Measurements from ENCODE around the gene LRP5.
"Not testable (repeated sequence)": the region's sequence is repeated elsewhere in the genome, so short reads cannot be mapped to it uniquely, and the experiment has no call there.

Gene LRP5

DNA sequence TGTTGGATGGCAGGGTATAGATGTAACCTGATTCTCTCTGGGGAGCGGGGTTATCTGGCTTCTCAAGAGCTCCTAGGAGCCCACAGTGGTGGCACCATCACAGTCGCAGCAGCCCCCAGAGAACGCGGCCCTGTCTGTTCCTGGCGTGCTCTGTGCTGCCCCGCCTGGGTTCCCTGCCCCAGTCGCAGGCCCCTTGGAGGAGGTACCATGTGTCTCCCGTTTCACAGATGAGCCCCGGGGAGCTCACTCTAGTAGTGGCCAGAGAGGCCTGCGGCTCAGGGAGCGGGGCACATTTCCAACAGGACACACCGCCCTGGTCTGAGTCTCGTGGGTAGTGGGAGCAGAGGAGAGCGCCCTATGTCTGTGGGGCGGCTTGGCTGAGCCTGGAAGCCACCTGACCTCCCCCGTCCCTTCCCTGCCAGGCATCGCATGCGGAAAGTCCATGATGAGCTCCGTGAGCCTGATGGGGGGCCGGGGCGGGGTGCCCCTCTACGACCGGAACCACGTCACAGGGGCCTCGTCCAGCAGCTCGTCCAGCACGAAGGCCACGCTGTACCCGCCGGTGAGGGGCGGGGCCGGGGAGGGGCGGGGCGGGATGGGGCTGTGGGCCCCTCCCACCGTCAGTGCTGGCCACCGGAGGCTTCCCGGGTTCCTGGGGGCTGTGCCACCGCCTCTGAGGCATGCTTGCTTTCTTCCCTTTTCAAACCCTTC is 127.1 kb downstream of the LRP5 start:
- DNase-seq, result no peak

- DNase-seq, result no peak
Measured at GRCh38 chr11:68440224-68440623, 127.8 kb downstream of the LRP5 start.

- no peak for DNase-seq
Measured at GRCh38 chr11:68441466-68442230, 129.3 kb downstream of the LRP5 start.

- no peak for DNase-seq
Measured at GRCh38 chr11:68442433-68442832, 130.0 kb downstream of the LRP5 start.

GRCh38 chr11:68444566-68444965 is 132.2 kb downstream of the LRP5 start:
- peak in 6 of 56 donors; percentile 8 to 31 (median 14) for DNase-seq

DNA sequence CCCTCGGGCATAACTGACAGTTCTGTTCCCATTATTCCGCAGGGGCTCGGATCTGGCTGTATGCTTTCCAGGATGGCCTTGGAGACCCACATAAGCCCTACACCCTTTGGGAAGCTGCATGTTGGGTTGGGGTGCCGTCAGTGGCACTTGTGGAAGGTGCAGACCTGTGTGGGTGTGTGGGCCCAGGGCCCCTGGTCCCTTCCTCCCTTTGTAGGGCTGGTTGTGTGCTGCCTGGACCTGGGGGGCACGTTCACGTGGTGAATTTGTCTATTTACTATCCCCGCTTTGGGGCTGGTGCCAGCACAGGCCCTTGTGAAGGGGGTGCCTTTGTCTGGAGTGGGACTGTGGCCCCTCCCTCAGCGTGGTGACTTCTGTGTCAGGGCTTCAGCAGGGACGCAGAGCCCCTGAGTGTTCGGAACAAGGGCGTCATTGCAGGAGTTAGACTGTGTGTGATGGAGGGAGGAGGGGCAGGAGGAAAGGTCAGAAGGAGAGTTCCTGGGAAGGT is 133.2 kb downstream of the LRP5 start:
- DNase-seq, result no peak

- no peak for DNase-seq
Measured at GRCh38 chr11:68446046-68446725, 133.8 kb downstream of the LRP5 start.

GRCh38 chr11:68447015-68447801 is 134.8 kb downstream of the LRP5 start:
- peak in 49 of 56 donors; percentile 9 to 83 (median 57) for DNase-seq

GRCh38 chr11:68447914-68448313 is 135.5 kb downstream of the LRP5 start:
- not testable (repeated sequence) for DNase-seq

DNA sequence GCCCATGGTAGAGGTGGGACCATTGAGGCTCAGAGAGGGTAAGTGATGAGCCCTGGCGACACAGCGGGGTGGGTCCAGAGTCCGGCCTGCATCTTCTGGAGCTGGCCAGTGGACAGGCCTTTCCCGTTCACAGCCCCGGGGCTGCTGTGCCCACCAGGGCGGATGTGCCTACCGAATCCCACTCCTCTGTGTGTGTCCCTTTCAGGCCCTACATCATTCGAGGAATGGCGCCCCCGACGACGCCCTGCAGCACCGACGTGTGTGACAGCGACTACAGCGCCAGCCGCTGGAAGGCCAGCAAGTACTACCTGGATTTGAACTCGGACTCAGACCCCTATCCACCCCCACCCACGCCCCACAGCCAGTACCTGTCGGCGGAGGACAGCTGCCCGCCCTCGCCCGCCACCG is 136.2 kb downstream of the LRP5 start:
- DNase-seq, result no peak

DNA sequence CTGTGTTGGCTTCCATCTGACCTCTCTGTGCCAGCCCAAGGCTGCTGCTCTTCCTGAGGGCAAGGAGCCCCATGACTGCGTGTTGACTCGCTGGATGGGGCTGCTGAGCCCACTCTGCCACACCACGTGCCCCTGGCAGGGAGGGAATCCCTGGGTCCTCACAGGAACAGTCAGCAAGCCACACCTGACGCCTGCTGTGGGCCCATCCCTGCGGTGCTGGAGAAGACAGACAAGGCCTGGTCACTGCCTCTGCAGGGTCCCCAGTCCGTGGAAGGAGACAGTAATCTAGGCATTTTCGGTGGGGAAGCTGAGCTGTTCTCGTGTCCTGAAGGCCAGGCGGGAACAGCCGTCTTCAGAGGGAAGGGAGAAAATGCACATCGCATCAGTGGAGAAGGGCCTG is 137.6 kb downstream of the LRP5 start:
- no peak for DNase-seq

DNA sequence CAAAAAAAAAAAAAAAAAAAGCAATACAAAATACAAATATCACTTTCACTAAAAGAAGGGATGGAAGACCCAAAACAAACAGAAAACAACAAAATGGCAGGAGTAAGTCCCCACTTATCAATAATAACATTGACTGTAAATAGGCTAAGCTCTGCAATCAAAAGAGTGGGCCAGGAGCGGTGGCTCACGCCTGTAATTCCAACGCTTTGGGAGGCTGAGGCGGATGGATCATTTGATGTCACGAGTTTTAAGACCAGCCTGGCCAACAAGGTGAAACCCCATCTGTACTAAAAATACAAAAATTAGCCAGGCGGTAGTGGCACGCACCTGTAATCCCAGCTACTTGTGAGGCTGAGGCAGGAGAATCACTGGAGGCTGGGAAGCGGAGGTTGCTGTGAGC is 138.3 kb downstream of the LRP5 start:
- DNase-seq, result no peak

DNA sequence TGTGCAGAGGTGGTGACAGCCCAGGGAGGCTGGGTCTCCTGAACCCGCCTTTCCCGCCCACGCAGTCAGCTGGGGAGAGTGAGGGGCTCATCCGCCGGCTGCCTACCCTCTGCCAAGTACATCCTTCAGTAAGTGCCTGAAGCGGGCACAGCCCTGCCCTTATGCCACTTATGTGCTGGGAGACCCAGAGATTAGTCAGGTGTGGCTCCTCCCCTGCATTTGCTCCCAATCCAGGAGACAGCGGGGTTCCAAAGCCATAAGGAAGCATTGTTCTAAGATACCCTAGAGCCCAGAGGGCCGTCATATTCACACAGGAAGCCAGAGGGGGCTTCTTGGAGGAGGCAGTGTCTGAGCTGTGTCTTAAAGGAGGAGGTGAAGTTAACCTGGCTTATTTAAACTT is 142.4 kb downstream of the LRP5 start:
- no peak for DNase-seq

GRCh38 chr11:68455485-68455884 is 143.1 kb downstream of the LRP5 start:
- DNase-seq, result no peak

DNA sequence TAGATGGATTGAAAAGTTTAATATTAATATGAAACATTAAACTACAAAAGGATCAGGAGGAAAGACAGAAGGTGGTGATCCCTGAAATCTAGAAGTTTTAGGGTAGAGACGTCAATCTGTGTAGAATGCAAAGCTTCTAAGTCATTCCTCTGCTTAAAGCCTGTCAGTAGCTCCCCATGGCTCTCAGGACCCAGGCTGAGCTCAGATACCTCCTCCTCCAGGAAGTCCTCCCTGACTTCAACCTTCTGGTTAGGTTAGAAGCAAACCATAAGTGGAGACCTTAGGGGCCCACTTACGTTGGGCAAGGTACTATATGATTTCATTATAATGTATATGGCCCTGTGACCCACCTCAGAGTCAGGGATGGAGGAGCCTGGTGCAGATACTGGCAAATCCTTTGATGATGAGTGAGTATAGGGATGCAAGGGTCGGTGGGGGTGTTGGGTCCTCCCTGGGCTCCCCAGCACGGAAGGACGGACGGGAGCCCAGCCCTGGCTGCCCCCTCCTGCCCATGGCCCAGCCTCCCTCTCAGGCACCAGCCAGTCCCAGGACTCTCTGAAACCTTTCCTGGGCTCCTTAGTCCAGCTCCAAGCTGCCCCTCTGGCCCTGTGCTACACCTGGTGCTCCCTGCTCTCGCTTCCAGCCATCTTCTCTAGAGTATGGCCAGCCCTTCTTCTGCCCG is 145.0 kb downstream of the LRP5 start:
- no peak for DNase-seq

DNA sequence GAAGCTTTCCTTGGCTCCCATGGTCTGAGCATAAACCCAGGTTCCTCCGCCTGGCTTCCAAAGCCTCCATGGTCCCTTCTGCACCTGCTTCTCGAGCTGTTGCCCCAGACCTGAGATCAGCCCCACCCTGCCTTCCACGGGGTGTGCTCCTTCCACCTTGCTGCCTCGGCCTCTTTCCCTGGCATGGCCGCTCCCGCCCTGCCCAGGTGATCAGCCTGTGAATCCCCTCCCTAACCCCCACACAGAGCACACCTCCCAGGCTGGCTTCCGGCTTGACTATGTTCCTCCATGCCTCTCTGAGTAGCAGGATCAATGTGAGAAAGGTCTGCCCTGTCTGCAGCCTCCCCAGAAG is 145.5 kb downstream of the LRP5 start:
- DNase-seq, result no peak

DNA sequence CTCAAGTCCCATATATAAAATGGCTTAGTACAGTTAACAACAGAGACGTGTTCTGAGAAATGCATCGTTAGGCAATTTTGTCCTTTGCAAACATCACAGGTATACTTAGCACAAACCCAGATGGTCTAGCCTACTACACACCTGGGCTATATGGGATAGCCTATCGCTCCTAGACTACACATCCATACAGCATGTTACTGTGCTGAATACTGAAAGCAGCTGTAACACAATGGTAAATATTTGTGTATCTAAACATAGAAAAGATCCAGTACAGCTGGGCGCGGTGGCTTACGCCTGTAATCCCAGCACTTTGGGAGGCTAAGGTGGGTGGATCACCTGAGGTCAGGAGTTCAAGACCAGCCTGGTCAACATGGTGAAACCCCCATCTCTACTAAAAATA is 145.9 kb downstream of the LRP5 start:
- DNase-seq, result not testable (repeated sequence)

DNA sequence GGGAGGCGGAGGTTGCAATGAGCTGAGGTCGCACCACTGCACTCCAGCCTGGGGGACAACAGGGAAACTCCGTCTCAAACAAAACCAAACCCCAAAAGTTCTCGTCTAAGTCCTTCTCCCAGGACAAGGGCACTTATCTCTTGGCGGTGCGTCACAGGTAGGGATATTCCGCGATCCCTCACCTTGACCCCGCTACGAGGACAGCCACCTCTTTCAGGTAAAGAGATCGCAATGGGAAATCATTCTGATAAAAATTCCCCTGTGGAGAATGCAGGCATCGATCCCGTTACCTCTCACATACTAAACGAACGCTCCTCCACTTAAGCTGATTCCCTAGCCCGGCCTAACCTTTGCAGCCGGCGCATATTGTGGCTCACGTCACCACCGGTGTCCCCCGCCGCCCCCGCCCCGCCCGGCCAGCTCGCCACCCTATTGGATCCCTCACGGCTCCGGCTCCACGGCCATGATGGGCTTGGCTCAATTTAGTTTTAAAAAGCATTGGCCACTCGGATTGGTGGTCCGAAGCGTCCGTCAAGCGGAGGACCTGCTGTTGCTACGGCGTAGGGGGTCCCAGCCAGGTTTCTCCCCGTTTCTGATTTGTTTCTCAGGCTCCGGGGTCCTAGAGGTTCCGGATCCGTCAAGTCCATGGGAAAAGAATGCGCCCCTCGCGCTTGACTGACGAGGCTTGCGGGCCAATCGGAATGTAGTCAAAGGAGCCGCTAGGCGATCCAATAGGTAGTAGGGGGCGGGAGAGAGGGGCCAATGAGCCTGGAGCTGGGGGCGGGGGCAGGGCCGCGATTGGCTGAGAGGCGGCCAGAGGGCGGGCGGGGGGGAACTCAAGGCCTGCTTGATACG is 147.7 kb downstream of the LRP5 start:
- peak; percentile 89 to 100 (median 98) for DNase-seq

DNA sequence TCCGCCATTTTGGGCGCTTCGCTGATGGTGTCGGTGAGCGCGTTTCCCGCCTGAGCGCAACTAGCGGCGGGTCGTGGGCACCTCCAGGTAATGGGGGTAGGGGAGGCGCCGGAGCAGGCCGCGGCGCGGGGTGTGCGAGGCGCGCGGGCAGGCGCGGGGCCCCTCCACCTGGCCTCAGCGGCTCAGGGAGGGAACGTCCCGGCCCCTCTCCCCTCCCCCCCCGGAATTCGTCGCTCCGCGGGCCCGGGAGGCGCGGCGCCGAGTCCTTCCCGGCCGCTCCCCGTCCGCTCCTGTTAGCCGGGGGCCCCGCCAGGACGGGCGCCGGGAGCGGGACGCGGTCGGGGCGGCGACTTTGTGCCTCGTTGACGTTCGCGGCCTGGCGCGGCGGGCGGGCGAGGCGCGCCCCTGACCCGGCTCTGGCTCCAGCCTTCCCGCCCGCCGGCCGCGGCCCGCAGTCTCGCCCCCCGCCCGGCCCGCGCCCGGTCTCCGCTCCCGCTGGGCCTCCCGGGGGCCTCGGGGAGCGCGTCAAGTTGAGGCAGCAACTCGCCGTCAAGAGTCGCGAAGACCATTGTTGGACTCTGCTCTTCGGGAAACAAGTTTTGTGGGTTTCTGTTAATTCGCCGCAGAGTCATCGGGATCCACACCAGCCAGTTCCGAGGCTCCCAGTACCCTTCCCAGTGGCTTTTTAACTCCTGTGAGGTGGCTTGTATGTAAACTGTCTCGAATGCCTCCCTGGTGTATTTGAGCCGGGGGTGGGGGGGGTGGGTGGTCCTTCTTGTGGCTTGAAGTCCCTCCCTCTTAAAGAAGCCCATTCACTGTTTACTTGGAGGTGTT is 148.6 kb downstream of the LRP5 start, which contains the start of gene PPP6R3:
Gene PPP6R3 (plus strand): TSS at position 12 of the 834 bp plus-strand sequence. CDS start 76,913 bp downstream, outside the sequence.
- peak in 1 of 56 donors; percentile 17 for DNase-seq

Data from nucleus accumbens (tissue), 56 donors.